NT2/D1 (cell line): Measurements from ENCODE around the gene NRG2.

Experiments used
- SUZ12 ChIP-seq: IDR thresholded peaks from 2 replicates; pipeline ENCODE4 v1.6.1; 2011; ENCODE audit not compliant: insufficient read length, insufficient read depth; ENCODE audit errors: extremely low read depth
- YY1 ChIP-seq: IDR thresholded peaks from 2 replicates; pipeline ENCODE4 v1.6.1; 2011; ENCODE audit not compliant: insufficient read length, insufficient read depth
- ZNF274 ChIP-seq: IDR thresholded peaks from 2 replicates; pipeline ENCODE4 v1.6.1; 2011; ENCODE audit warnings: mild to moderate bottlenecking, low read depth, low read length

DNA sequence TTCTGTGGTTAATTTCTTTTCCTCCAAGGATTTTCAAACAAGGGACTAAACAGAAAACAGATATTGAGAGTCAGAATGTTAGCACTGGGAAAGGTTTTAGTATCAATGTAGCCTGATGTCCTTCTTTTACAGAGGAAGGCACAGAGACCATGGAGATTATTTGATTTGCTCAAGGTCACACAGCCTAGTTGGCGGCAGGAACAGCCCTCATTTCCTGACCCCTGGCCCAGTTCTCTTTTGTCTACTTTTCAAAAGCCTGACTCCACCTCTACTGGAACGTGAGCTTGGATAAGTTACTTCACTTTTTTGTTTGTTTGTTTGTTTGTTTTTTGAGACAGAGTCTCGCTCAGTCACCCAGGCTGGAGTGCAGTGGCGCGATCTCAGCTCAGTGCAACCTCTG, 6.6 kb upstream of the NRG2 start:
- TF ChIP-seq ZNF274: no peak
- TF ChIP-seq YY1: no peak
- TF ChIP-seq SUZ12: no peak
